HG03095 (cell line): ENCODE measurements around the gene GGCX.
"Not testable (repeated sequence)": the region's sequence is repeated elsewhere in the genome, so short reads cannot be mapped to it uniquely, and the experiment has no call there.

Experiments used
- ATAC-seq: cut with Tn5 transposase; IDR thresholded peaks from one replicate; pipeline ENCODE4 v1.9.1; 2021; ENCODE audit warnings: moderate library complexity; ENCODE audit not compliant: unreplicated experiment

The GGCX gene

DNA sequence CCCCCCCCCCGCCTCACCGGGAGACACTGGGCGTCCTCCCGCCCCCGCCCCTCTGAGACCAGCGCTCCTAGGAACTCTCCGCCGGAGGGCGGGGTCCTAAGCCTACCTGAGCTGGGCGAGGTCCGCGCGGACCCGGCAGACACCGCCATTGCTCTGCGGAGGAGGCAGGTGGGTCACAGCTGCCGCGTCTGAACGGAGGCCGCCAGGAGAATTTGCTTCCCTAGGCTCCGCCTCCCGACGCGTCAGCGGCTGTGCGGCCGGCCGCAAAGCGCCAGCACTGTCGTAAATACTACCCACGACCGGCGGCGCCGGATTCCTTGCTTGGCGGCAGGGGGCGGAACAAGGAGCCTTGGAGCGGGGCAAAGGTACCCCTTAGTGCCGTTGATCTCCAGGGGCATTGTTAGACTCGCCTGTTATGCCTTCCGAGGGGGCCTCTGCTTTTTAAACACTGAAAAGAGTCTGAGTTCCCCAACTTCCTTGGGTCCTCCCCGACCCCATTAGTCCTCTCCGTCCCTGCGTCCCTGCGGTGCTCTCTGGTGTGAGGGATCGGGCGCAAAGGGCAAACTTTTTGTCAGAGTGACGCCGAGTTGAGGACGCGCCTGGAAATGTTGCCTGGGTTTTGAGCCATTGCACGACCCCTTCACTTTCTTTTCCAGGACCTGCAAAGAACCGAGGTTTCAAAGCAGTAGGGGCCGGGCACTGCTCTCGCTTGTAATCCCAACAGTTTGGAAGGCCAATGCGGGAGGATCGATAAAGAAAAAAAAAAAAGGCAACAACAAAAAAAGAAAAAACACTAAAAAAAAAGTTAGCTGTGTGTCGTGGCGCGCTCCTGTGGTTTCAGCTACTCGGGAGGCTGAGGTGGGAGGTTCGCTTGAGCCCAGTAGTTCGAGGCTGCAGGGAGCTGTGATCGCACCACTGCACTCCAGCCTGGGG, at the start of gene GGCX:
GGCX (minus strand) TSS at position 214 of the 933 bp plus-strand sequence; CDS start at position 149, 65 bp downstream.
- ATAC-seq, result peak; percentile 93

DNA sequence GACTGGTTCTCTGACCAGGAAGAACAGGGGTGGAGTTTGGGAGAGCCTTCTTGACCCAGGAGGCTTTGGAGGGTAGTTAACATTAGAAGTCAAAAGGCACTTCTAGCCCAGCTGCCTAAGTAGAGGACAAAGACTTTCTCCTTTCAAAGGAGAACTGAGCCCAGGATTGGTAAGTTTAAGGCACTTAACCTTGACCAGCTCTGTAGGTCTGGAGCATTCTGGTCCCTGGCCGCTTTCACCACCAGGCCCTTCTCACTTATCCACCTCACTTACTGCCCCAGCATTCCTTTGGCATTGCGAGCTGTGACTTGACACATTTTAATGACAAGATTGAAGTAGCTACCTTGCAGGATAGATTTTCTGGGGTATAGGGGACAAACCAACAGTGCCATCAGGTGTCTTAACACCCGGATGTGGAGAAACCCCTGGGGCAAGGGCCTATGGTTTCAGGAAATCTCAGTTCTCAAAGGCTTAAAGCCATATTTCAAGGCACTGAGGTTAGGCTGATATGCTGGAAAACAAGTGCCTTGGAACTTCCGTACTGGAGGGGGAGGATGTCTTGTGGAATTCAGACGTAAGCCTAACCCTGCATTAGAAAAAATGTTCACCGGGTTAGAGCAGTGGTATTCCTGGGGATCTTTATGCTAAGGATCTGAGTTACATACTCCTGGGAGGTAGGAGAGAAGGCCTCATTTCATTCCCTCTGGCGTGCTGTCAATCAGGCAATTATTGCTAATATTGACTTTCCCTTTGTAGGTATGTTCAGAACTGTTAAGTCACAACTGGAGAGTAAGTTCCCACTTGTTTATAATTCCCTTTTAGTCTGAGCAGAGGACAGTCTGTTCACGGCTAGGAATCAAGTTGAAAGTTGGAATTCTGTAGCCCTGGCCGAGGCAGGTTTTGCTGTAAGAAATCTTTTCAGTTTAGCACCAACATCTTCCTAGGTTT, 46.2 kb upstream of the GGCX start:
- ATAC-seq, result no peak

DNA sequence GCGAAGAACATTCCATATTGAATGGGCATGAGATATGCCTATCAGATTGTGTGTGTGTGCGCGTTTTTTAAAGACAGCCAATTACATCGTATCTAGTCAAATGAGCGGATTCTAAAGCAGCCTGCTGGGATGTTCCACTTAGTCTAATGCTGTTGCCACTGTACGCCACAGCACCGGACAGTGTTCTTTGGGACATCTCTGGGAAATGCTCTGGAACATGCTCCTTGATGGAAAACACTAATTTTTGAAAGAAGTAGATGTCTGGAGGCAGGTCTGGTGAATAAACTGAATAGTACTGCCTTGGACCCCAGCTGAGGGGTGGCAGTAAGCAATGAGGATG, 44.8 kb upstream of the GGCX start:
- ATAC-seq, result no peak

DNA sequence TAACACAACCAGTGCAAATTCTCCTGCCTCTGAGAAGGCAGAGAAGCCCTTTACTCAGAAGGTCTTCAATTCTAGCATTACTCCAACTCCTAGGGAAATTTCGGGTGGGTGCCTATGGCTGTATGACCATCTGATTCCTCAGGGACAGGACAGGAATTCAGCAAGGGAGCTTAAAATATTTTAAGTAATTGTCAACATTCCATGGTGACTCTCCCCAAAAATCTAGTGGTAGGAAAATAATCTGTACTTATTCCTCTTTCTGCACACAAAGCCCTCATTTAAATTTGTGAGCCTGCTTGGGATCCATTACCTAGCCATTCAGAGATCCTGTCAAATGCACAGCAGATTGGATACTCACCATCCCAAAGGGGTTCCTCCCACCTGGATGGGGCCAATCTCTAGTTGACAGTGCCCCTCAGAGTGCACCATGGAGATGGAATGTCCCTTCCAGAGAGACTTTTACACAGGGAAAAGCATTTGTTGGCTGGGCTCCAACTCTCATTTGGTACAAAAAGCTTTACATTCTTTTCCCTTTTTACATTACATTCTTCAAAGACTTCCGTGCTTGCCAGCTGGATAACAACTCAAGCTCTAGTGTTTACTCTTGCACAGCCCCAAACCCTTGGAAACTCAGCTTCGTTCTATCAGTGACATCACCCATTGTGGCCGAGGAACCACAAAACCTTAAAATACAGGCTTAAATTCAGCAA, 44.3 kb upstream of the GGCX start:
- no peak for ATAC-seq

DNA sequence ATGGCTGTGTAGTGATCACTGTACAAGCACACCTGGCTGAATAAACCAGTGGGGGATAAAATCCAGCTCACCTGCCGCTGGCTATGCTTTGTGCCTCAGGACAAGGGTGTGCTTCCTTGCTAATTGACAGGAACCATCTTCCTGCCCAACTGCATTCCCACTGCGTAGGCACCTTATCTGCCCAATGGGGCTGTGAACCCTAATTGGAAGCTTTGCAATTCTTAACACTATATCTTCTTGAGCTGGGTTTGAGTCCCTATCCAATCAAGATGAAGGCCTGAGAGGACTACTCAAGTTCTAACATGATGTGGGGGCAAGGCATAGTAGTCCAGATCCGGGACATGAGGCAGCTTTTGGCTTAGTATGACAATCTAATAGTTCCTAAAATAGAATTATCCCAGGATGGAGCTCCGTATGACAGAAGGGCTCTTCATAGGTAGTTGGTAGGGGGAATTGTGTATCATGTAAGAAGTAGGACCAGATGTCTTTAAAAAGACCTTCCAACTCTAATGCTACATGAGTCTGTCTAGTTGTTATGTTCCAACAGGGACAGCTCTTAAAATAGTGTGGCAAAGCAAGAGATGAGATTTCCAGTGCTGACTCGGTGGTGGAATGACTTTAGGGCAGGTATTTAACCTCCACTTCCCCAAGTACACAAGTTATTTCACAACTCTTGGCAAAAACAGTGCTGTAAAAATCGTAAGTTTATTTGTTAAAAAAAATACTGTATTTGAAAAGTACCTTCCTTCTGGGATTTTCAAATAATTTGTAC, 43.5 kb upstream of the GGCX start:
- ATAC-seq, result no peak

DNA sequence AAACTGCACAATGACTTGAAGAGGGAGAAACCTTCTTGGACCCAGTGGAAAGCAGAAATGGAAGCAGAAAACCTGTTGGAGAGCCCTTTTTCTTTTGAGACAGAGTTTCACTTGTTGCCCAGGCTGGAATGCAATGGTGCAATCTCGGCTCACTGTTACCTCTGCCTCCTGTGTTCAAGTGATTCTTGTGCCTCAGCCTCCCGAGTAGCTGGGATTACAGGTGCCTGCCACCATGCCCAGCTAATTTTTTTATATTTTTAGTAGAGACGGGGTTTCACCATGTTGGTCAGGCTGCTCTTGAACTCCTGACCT, 42.8 kb upstream of the GGCX start:
- ATAC-seq, result not testable (repeated sequence)

DNA sequence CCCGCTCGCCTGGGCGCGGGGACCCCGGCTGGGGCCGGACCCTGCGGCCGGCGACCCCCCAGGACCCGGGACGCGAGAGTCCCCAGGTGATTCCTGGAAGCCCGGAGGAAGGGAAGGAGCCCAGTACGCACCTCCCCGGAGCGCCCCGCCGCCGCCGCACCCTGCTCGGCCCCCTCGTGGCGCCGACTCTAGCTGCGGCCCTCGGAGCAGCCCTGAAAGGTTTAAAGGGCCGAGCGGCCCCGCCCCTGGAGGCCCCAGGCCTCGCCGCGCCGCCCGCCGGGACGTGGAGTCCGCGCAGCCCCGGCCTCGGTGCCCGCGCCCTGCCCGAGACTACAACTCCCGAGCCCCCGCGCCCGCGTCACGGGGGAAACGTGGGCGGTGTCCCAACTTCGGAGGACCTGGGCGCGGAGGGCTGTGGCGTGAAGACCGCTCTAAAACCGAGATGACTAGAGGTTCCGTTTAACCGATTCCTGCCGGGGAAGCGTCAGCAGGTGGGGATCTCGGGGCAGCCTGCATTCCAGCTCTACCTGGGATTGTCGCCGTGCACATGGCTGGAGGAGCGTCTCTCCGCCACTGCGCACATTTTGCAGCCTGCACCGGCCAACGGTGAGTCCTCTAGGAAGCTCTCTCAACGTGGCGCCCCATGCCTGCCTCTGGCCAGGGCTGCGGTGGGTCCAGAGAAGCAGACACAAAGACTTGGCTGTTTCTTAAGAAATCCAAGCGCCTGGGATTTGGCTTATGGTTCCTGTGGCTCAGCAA, 41.4 kb upstream of the GGCX start, which contains the start of gene TMEM150A:
TMEM150A (minus strand) TSS at position 223 of the 759 bp plus-strand sequence. CDS start 750 bp downstream, outside the sequence.
- ATAC-seq, result peak; percentile 95

DNA sequence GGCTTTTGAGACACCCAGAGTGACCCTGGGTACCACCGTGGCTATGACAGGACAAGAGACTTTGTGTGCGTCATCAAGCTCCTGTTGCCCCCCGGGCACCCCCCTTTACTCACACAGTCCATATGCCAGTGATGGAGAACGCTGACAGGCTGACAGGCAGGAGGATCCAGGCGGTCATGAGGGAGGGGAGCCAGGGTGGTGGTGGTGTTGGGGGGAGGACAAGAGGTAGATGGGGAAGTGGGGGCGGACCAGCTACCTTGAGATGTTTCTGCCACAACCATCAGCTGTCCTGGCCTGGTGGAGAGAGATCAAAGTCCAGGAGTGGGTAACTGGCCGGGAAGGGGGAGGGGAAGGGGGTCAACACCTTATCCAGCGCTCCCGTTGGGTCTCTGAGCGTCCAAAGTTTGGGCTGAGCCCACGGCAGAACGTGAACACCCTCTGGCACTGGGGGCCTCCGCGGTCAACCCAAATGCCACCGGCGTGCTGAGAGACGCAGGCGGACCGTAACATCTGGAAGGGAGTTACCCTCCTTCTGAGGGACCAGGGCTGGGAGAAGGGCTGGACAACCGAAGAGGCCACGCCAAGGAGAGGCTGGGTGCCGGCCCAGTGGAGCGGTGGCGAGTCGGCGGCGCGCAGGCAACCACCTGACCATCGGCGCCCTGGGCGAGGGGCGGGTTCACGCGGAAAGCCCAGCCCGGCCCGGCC, 40.6 kb upstream of the GGCX start:
- ATAC-seq, result peak; percentile 32

DNA sequence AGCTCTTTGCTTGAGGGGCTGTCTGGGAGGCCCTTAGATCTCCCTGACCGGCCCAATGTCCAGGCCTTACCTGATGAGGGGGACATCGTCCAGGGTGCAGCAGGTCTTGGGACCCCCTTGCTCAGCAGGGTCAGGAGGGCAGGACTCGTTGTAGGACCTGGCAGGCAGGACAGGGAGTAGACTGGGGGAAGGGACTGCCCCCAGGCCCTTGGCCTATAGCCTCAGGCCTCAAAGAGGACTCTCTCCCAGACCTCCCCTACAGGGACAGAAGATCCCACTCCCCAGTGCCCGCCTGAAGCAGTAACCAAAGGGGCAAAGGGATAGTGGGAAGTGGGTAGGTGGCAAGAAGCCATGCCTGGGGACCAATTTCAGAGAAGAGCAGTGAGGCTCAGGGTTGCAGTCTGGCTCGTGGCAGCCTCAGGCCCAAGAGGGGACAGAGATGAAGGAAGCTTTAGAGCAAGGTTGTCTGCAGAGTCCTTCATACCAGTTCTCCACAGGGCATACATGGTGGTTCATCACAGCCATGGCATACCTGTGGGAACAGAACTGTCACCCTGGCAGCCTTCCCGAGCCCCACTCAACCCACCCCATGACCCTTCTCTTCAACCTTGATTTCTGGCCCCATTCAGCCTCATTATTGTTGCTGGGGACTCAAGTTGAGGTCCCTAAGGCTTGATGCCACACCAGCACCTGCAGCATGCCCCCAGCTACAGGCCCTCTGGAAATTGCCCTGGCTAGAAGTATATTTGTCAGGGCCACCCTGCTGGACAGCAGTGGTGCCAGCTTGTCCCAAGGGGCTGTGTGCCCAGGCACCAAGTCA, 39.9 kb upstream of the GGCX start:
- no peak for ATAC-seq

DNA sequence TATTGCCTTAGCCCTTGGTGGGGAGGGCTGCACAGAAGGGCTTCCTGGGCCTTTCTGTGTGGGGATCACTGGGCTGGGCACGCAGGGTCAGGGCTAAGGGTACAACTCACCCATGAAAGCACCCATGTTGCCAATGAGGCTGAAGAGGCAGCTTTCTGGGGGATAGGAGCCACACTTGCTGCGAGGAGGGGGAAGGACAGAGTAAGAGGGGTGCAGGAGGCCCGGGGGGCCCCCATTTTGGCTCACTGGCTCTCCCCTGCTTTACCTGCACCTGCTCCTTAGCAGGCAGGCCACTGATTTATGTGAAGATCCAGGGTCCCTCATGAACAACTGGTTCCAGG, 38.9 kb upstream of the GGCX start:
- ATAC-seq, result no peak

DNA sequence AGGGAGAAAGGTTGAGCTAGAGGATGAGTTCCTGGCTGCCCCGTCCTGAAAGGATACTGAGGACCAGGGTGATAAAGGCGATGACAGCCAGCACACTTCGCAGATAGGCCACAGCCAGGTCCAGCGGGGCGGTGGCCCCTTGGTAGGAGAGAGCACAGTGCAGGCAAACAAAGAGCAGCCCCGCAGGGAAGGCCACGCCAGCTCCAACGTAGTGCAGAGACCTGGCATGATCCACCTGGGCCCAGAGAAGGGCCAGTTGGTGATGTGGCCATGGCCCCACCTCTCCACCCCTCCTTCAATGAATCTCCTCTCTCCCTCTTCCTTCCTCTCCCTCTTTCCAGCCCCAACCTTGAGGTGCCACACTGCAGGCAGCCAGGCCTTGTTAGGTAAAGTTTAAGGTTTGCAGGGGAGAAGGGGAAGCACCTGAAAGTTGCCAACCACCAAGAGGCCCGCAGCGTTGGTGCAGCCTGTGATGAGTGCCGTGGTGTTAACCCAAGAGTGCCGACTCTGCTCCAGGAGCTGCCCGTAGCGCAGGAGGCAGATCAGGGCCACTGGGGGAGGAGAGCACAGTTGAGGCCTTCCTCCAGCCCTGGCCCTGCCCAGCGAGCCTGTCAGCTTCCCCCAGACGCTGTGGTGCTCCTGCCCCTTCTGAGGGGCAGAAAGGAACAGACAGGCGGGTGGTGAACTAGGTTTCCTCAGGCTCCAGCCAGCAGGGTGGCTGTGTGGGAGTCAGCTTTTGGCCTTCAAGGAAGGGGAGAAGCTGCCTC, 38.4 kb upstream of the GGCX start:
- ATAC-seq, result no peak

DNA sequence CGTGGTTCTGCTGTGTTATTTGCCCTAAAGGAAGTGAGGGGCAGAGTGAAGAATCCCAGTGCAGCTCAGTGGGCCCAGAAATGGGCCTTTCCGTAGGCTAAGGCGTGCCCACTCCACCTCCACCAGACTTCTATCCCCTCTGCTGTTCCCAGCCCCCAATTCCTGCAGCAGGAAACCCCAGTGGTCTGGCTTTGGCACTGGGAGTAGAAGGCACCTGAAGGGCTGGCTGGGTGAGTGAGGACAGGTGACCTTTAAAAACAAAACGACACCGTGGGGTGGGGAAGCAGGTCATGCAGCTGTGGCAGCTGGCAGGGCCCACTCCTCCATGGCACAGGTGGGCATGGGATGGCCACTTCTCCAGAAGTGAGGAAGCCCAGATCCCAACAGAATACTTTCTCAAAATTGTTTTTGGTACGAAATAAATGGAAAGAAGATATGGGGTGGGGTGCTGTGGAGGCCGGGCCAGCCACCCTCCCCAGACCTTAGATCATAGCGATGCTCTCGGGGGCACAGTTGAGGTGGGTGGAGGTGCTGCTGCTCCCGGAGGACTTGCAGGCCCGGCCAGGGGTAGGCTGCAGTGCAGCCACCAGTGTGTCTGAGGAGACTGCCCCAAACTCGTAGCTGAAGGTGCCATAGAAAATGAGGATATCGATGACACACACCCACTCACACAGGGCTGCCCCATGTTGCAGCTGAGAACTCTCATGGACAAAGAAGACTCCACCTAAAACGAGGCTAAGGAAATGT, 37.5 kb upstream of the GGCX start:
- no peak for ATAC-seq

DNA sequence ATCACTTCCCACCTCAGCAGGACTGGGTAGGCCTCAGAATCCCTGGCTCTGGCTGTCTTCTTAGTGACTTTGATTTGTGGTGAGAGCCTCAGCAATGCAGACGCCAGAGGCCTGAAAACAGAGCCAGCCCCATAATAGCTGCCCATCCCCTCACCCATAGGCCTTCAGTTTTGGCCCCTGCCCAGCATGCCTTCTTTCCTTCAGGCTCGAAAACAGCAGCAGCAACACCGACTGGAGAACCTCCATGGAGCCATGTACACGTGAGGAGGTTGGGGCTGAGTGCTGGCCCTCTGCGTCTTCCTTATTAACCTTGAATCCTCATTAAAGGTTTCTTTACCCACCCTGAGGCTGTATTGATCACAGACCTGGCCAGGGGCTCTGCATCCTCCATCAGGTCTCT, 35.9 kb upstream of the GGCX start:
- no peak for ATAC-seq

DNA sequence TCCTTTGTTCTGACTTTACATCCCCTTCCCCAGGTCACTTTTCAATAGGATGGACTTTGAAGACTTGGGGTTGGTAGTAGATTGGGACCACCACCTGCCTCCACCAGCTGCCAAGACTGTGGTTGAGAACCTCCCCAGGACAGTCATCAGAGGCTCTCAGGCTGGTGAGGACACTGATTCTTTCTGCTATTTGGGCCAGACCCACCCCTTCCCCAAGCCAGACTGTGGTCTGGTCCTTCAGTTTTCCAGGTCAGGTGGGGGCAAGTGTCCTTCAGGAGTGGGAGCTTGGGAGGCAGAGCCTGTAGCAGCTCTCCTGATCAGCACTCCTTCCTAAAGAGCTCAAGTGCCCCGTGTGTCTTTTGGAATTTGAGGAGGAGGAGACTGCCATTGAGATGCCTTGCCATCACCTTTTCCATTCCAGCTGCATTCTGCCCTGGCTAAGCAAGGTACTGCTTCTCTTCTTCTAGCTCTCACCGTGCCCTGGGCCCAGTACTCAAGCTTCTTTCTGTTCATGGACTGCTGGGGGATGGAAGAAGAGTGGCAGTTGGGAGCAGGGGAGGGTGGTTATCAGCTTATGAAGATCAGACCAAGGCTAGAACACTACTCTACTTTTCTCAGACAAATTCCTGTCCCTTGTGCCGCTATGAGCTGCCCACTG, 35.3 kb upstream of the GGCX start:
- no peak for ATAC-seq

DNA sequence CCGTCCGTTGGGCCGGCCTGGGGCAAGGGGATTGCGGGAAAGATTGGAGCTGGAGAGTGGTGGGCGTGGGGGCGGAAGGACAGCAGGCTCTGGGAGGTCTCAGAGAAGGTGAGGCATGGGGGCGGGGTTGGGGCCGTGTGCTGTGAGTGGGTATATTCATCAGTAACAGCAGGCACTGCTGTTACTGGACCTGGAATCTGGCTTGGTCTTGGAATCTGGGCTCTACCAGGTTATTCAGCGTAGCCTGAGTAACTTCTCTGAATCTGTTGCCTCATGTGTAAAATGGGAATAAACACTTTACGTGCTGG, 34.7 kb upstream of the GGCX start:
- no peak for ATAC-seq

DNA sequence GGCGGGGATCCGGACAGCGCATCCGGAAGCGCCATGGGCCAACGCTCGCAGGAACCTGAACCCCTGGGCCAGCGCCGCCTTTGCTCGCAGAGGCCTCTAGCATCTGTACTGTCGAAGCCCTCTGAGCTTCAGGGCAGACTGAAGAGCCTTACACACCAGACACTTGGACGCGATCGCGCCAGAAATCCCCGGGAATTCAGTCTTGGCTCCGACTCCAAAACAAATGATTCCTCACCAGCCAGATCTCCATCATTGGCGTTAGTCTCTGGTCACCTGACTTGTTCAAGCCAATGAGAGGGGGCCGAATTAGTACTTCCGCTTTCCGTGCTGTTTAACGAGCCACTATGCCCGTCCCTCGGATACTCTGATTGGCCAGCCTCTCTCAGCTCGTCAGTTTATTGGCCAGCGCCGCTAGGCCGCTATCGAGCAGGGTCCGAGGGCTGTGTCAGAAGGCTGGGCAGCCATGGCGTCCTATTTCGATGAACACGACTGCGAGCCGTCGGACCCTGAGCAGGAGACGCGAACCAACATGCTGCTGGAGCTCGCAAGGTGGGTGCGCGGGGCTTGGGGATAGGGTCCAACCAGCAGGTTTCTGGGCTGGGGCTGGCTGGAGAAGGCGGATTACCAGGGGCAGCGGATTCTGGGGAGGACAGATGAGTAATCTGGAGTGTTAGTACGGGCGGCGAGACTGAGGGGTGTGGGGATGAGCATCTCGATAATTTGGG, 34.2 kb upstream of the GGCX start, which contains the start of gene RNF181:
RNF181 (plus strand) TSS at position 445 of the 725 bp plus-strand sequence; CDS start at position 464, 19 bp downstream.
- ATAC-seq, result peak; percentile 98
